WTC11 (cell line): Measurements from ENCODE around the gene CLDND2.
"Not testable (repeated sequence)": the region's sequence is repeated elsewhere in the genome, so short reads cannot be mapped to it uniquely, and the experiment has no call there.

Source experiments
- GABPB1 ChIP-seq: sonication (generic); formaldehyde crosslinking; IDR thresholded peaks from 2 replicates; pipeline ENCODE4 v1.8.1; 2023; ENCODE audit warnings: mild to moderate bottlenecking, missing genetic modification reagents
- MXD4 ChIP-seq: fragments of 250-450 bp; sonication (Bioruptor Pico); IDR thresholded peaks from 2 replicates; pipeline ENCODE4 v1.8.0; 2021; ENCODE audit warnings: mild to moderate bottlenecking, moderate library complexity, borderline replicate concordance
- SMAD3 ChIP-seq: sonication (generic); formaldehyde crosslinking; IDR thresholded peaks from 2 replicates; pipeline ENCODE4 v1.8.0; 2022; ENCODE audit warnings: missing genetic modification reagents, mild to moderate bottlenecking, borderline replicate concordance
- SP1 ChIP-seq: sonication (generic); formaldehyde crosslinking; conservative IDR thresholded peaks from 2 replicates; pipeline ENCODE4 v1.8.1; 2022; ENCODE audit warnings: missing genetic modification reagents
- ZBTB21 ChIP-seq: sonication (generic); formaldehyde crosslinking; IDR thresholded peaks from 2 replicates; pipeline ENCODE4 v1.8.1; 2023; ENCODE audit warnings: mild to moderate bottlenecking, missing genetic modification reagents, borderline replicate concordance
- TF ChIP-seq, protein P1 (sequence below): sonication (generic); formaldehyde crosslinking; IDR thresholded peaks from 2 replicates; pipeline ENCODE4 v1.8.1; 2022; ENCODE audit warnings: mild to moderate bottlenecking, moderate library complexity, missing genetic modification reagents
- TF ChIP-seq, protein P2 (sequence below): sonication (generic); formaldehyde crosslinking; IDR thresholded peaks from 2 replicates; pipeline ENCODE4 v1.8.0; 2022; ENCODE audit warnings: mild to moderate bottlenecking, missing genetic modification reagents
- TF ChIP-seq, protein P3 (sequence below): sonication (generic); formaldehyde crosslinking; IDR thresholded peaks from 2 replicates; pipeline ENCODE4 v1.8.0; 2023; ENCODE audit warnings: mild to moderate bottlenecking, missing genetic modification reagents
- TF ChIP-seq, protein P4 (sequence below): sonication (generic); formaldehyde crosslinking; IDR thresholded peaks from 2 replicates; pipeline ENCODE4 v1.8.1; 2022; ENCODE audit warnings: mild to moderate bottlenecking, missing genetic modification reagents, moderate library complexity, borderline replicate concordance
- TF ChIP-seq, protein P5 (sequence below): fragments of 200-600 bp; IDR thresholded peaks from 2 replicates; pipeline ENCODE4 v1.8.0; 2022; ENCODE audit warnings: antibody characterized with exemption
- TF ChIP-seq, protein P6 (sequence below): sonication (generic); formaldehyde crosslinking; IDR thresholded peaks from 2 replicates; pipeline ENCODE4 v1.8.1; 2023; ENCODE audit warnings: mild to moderate bottlenecking, missing genetic modification reagents
- TF ChIP-seq, protein P7 (sequence below): fragments of 250-450 bp; sonication (Bioruptor Pico); IDR thresholded peaks from 2 replicates; pipeline ENCODE4 v2.1.2; 2022; ENCODE audit warnings: mild to moderate bottlenecking, moderate library complexity
- TF ChIP-seq, protein P8 (sequence below): sonication (generic); formaldehyde crosslinking; IDR thresholded peaks from 2 replicates; pipeline ENCODE4 v1.8.0; 2022; ENCODE audit warnings: mild to moderate bottlenecking, missing genetic modification reagents

DNA sequence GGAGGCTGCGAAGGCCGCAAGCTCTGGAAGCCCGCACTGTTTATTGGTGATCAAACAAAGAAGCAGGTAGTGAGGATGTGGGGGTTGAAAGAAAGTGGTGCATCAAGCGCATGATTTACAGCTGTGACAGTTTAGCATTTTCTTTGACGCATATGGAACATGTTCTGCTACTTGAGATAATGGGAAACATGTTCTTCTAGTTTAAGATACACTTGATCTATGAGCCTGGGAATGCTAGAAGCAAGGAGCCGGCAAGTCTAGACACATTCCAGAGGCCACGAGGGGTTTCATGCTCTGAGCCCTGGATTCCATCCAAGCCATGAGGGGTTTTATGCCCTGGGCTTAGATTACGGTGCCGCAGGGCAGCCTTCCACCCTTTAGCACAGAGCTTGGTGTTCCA is 28.6 kb upstream of the CLDND2 start:
- TF ChIP-seq, protein P1, sequence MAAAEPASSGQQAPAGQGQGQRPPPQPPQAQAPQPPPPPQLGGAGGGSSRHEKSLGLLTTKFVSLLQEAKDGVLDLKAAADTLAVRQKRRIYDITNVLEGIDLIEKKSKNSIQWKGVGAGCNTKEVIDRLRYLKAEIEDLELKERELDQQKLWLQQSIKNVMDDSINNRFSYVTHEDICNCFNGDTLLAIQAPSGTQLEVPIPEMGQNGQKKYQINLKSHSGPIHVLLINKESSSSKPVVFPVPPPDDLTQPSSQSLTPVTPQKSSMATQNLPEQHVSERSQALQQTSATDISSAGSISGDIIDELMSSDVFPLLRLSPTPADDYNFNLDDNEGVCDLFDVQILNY (CRISPR knock-in tag): not testable (repeated sequence)
- TF ChIP-seq, protein P2, sequence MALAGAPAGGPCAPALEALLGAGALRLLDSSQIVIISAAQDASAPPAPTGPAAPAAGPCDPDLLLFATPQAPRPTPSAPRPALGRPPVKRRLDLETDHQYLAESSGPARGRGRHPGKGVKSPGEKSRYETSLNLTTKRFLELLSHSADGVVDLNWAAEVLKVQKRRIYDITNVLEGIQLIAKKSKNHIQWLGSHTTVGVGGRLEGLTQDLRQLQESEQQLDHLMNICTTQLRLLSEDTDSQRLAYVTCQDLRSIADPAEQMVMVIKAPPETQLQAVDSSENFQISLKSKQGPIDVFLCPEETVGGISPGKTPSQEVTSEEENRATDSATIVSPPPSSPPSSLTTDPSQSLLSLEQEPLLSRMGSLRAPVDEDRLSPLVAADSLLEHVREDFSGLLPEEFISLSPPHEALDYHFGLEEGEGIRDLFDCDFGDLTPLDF: not testable (repeated sequence)
- TF ChIP-seq, protein P3, sequence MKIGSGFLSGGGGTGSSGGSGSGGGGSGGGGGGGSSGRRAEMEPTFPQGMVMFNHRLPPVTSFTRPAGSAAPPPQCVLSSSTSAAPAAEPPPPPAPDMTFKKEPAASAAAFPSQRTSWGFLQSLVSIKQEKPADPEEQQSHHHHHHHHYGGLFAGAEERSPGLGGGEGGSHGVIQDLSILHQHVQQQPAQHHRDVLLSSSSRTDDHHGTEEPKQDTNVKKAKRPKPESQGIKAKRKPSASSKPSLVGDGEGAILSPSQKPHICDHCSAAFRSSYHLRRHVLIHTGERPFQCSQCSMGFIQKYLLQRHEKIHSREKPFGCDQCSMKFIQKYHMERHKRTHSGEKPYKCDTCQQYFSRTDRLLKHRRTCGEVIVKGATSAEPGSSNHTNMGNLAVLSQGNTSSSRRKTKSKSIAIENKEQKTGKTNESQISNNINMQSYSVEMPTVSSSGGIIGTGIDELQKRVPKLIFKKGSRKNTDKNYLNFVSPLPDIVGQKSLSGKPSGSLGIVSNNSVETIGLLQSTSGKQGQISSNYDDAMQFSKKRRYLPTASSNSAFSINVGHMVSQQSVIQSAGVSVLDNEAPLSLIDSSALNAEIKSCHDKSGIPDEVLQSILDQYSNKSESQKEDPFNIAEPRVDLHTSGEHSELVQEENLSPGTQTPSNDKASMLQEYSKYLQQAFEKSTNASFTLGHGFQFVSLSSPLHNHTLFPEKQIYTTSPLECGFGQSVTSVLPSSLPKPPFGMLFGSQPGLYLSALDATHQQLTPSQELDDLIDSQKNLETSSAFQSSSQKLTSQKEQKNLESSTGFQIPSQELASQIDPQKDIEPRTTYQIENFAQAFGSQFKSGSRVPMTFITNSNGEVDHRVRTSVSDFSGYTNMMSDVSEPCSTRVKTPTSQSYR (CRISPR knock-in tag): not testable (repeated sequence)
- TF ChIP-seq, protein P4, sequence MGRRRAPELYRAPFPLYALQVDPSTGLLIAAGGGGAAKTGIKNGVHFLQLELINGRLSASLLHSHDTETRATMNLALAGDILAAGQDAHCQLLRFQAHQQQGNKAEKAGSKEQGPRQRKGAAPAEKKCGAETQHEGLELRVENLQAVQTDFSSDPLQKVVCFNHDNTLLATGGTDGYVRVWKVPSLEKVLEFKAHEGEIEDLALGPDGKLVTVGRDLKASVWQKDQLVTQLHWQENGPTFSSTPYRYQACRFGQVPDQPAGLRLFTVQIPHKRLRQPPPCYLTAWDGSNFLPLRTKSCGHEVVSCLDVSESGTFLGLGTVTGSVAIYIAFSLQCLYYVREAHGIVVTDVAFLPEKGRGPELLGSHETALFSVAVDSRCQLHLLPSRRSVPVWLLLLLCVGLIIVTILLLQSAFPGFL (CRISPR knock-in tag): not testable (repeated sequence)
- not testable (repeated sequence) for TF ChIP-seq SP1, ZBTB21, GABPB1, SMAD3, MXD4 (CRISPR knock-in tag)
- TF ChIP-seq, protein P5, sequence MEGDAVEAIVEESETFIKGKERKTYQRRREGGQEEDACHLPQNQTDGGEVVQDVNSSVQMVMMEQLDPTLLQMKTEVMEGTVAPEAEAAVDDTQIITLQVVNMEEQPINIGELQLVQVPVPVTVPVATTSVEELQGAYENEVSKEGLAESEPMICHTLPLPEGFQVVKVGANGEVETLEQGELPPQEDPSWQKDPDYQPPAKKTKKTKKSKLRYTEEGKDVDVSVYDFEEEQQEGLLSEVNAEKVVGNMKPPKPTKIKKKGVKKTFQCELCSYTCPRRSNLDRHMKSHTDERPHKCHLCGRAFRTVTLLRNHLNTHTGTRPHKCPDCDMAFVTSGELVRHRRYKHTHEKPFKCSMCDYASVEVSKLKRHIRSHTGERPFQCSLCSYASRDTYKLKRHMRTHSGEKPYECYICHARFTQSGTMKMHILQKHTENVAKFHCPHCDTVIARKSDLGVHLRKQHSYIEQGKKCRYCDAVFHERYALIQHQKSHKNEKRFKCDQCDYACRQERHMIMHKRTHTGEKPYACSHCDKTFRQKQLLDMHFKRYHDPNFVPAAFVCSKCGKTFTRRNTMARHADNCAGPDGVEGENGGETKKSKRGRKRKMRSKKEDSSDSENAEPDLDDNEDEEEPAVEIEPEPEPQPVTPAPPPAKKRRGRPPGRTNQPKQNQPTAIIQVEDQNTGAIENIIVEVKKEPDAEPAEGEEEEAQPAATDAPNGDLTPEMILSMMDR: not testable (repeated sequence)
- TF ChIP-seq, protein P6, sequence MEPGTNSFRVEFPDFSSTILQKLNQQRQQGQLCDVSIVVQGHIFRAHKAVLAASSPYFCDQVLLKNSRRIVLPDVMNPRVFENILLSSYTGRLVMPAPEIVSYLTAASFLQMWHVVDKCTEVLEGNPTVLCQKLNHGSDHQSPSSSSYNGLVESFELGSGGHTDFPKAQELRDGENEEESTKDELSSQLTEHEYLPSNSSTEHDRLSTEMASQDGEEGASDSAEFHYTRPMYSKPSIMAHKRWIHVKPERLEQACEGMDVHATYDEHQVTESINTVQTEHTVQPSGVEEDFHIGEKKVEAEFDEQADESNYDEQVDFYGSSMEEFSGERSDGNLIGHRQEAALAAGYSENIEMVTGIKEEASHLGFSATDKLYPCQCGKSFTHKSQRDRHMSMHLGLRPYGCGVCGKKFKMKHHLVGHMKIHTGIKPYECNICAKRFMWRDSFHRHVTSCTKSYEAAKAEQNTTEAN (CRISPR knock-in tag): not testable (repeated sequence)
- TF ChIP-seq, protein P7, sequence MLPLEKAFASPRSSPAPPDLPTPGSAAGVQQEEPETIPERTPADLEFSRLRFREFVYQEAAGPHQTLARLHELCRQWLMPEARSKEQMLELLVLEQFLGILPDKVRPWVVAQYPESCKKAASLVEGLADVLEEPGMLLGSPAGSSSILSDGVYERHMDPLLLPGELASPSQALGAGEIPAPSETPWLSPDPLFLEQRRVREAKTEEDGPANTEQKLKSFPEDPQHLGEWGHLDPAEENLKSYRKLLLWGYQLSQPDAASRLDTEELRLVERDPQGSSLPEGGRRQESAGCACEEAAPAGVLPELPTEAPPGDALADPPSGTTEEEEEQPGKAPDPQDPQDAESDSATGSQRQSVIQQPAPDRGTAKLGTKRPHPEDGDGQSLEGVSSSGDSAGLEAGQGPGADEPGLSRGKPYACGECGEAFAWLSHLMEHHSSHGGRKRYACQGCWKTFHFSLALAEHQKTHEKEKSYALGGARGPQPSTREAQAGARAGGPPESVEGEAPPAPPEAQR (CRISPR knock-in tag): not testable (repeated sequence)
- TF ChIP-seq, protein P8, sequence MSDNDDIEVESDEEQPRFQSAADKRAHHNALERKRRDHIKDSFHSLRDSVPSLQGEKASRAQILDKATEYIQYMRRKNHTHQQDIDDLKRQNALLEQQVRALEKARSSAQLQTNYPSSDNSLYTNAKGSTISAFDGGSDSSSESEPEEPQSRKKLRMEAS: not testable (repeated sequence)
